ENCODE measurements around the gene TMEM222. TPM values are rescaled to one million over a fixed set of nuclear protein-coding genes. Genes with fewer than 3 reads are reported as not detected.

Gene TMEM222
- total RNA-seq, 1 experiment from 2014 or later: 55.5 TPM

DNA sequence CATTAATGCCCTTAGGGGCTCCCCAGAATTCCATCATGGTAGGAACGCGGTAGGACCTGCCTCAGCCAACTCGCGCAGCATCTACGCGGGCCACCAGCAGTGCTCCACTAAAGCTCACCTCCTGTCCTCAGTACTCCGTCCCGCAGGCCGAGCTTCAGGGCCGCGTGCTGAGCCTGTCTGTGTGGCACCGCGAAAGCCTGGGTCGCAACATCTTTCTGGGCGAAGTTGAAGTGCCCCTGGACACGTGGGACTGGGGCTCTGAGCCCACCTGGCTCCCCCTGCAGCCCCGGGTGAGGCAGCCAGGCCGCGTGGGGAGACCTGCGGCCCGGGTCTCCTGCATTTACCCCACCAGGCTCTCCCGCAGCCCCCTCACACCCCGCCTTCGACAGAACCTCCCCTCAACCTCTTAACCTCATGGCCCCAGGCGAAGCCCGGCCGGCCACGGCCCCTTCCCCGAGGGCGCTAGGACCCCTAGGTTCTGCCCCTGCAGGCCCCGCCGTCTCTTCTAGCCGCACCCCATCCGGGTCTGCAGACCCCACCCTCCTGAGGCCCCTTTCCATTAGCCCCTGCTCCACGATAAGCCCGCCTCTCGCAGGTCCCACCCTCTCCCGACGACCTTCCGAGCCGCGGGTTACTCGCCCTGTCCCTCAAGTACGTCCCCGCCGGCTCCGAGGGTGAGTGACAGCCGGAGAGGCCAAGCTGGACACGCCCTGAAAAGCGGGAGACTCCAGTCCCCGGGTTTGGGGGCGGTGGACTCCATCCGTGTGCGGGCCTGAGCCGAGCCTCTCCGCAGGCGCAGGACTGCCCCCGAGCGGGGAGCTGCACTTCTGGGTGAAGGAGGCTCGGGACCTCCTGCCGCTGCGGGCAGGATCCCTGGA lies 28.9 kb downstream of the TMEM222 start:
- POLR2A ChIA-PET (ENCODE audit: low non-redundant PET): interaction anchor here (0.6 kb wide), 1 partner anchor 12 kb away, joined by 5 read pairs; no protein-coding TSS in a partner anchor
- Histone ChIP-seq H3K4me3 (ENCODE audit: low read depth, low read length, poor library complexity, severe bottlenecking) (no peak overlapping the region), H3K4me1 (ENCODE audit: insufficient read depth, low read length, poor library complexity, severe bottlenecking) (no peaks in the 10 kb centered on the region), H3K36me3 (ENCODE audit: insufficient read depth, low read length, poor library complexity, severe bottlenecking) (no peaks in the 10 kb centered on the region), H3K27me3 (replicated peaks; ENCODE audit: insufficient read depth, low read depth, low read length, poor library complexity) (no peaks in the 10 kb centered on the region), H3K9me3 (ENCODE audit: low read depth, low read length, poor library complexity, severe bottlenecking) (no peaks in the 10 kb centered on the region), H3K27ac (ENCODE audit: low read depth, low read length, poor library complexity, severe bottlenecking) (no peak overlapping the region)
- no TSS peak for BruUV-seq (replicated peaks)
- DNase-seq (ENCODE audit: low spot score): no peak
- CTCF ChIA-PET: no interaction called here
- intact Hi-C loops (cut with micrococcal nuclease; ENCODE audit: unreplicated experiment): no loop called here
- TF ChIP-seq EZH2 (IDR thresholded peaks at IDR 0.05; ENCODE audit: borderline replicate concordance, low read depth, low read length, poor library complexity, severe bottlenecking): no peak
- TF ChIP-seq, protein P1, sequence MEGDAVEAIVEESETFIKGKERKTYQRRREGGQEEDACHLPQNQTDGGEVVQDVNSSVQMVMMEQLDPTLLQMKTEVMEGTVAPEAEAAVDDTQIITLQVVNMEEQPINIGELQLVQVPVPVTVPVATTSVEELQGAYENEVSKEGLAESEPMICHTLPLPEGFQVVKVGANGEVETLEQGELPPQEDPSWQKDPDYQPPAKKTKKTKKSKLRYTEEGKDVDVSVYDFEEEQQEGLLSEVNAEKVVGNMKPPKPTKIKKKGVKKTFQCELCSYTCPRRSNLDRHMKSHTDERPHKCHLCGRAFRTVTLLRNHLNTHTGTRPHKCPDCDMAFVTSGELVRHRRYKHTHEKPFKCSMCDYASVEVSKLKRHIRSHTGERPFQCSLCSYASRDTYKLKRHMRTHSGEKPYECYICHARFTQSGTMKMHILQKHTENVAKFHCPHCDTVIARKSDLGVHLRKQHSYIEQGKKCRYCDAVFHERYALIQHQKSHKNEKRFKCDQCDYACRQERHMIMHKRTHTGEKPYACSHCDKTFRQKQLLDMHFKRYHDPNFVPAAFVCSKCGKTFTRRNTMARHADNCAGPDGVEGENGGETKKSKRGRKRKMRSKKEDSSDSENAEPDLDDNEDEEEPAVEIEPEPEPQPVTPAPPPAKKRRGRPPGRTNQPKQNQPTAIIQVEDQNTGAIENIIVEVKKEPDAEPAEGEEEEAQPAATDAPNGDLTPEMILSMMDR (conservative IDR thresholded peaks at IDR 0.05; ENCODE audit: low read depth, low read length): no peak

DNA sequence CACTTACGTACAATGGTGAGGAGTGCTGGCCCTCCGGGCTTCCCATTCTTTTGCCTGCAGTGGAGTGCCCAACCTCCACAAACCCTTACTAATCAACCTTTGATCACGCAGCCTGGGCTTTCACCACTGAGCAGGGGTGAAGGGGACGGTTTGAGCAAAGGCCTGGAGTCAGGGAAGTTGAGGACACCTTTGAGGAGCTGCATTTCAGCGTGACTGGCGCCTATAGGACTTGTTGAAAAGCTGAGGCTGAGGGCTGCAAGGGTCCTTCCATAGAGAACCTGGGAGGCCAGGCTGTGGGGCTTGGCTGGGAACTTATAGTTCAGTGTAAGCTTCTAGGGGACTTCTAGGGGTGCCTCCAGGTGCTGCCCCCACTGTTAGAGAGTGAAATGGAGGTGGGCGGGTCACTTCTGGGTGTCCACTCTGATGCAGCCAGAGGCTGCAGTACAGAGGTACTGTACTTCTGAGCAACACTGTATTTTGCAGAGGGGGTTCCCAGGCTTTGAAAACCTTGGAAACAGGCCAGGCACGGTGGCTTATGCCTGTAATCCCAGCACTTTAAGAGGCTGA lies 29.7 kb downstream of the TMEM222 start:
- no peaks in the 10 kb centered on the region for H3K9me3 ChIP-seq (ENCODE audit: low read depth, low read length, poor library complexity, severe bottlenecking)
- POLR2A ChIA-PET (ENCODE audit: low non-redundant PET): interaction anchor here (0.6 kb wide), 1 partner anchor 11 kb away, joined by 5 read pairs; no protein-coding TSS in a partner anchor
- no TSS peak for BruUV-seq (replicated peaks)
- no peak overlapping the region for H3K4me3 ChIP-seq (ENCODE audit: low read depth, low read length, poor library complexity, severe bottlenecking)
- no peak for DNase-seq (ENCODE audit: low spot score)
- no peaks in the 10 kb centered on the region for H3K4me1 ChIP-seq (ENCODE audit: insufficient read depth, low read length, poor library complexity, severe bottlenecking)
- no peak for TF ChIP-seq EZH2 (IDR thresholded peaks at IDR 0.05; ENCODE audit: borderline replicate concordance, low read depth, low read length, poor library complexity, severe bottlenecking)
- TF ChIP-seq, protein P1 (conservative IDR thresholded peaks at IDR 0.05; ENCODE audit: low read depth, low read length): no peak
- H3K36me3 ChIP-seq (ENCODE audit: insufficient read depth, low read length, poor library complexity, severe bottlenecking): no peaks in the 10 kb centered on the region
- intact Hi-C loops (cut with micrococcal nuclease; ENCODE audit: unreplicated experiment): no loop called here
- no peak overlapping the region for H3K27ac ChIP-seq (ENCODE audit: low read depth, low read length, poor library complexity, severe bottlenecking)
- CTCF ChIA-PET: no interaction called here
- H3K27me3 ChIP-seq (replicated peaks; ENCODE audit: insufficient read depth, low read depth, low read length, poor library complexity): no peaks in the 10 kb centered on the region

DNA sequence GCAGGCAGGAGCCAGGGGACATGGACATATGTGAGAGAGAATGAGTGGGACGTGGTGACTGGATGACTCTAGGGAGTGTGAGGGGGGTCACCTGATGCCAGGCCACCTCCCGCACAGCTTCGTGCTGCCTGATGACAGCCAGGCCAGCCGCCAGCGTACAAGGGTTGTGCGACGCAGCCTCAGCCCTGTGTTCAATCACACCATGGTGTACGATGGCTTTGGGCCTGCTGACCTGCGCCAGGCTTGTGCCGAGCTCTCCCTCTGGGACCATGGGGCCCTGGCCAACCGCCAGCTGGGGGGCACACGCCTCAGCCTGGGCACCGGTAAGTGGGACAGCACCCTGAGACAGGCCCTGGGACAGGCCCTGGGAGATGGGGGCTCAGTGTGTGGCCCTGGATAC lies 31.2 kb downstream of the TMEM222 start:
- ChIA-PET CTCF (no interaction called here), POLR2A (ENCODE audit: low non-redundant PET) (no interaction called here)
- Histone ChIP-seq H3K36me3 (ENCODE audit: insufficient read depth, low read length, poor library complexity, severe bottlenecking) (no peaks in the 10 kb centered on the region), H3K4me3 (ENCODE audit: low read depth, low read length, poor library complexity, severe bottlenecking) (no peak overlapping the region), H3K27ac (ENCODE audit: low read depth, low read length, poor library complexity, severe bottlenecking) (no peak overlapping the region), H3K27me3 (replicated peaks; ENCODE audit: insufficient read depth, low read depth, low read length, poor library complexity) (no peaks in the 10 kb centered on the region), H3K4me1 (ENCODE audit: insufficient read depth, low read length, poor library complexity, severe bottlenecking) (no peaks in the 10 kb centered on the region), H3K9me3 (ENCODE audit: low read depth, low read length, poor library complexity, severe bottlenecking) (no peaks in the 10 kb centered on the region)
- BruUV-seq (replicated peaks): no TSS peak
- TF ChIP-seq, protein P1 (conservative IDR thresholded peaks at IDR 0.05; ENCODE audit: low read depth, low read length): no peak
- TF ChIP-seq EZH2 (IDR thresholded peaks at IDR 0.05; ENCODE audit: borderline replicate concordance, low read depth, low read length, poor library complexity, severe bottlenecking): no peak
- intact Hi-C loops (cut with micrococcal nuclease; ENCODE audit: unreplicated experiment): no loop called here
- DNase-seq (ENCODE audit: low spot score): no peak

Measured in A673 (cell line).